ENCODE results near the gene IFNG-AS1. TPM values are rescaled to one million over a fixed set of nuclear protein-coding genes. Genes with fewer than 3 reads are reported as not detected.
A peak's percentile ranks its signal among the peaks of the same experiment; 100 is the strongest.

The IFNG-AS1 gene
- total and polyA plus RNA-seq, 3 donors from 2014 or later: 0.25 TPM; not detected in 2

- no peak for TF ChIP-seq POLR2A (IDR thresholded peaks at IDR 0.05)
- TF ChIP-seq CTCF (IDR thresholded peaks at IDR 0.05): peak; percentile 70 to 73 (median 72)
- Histone ChIP-seq H3K27me3 (no peaks in the 10 kb centered on the region), H3K4me1 (no peaks in the 10 kb centered on the region), H3K36me3 (ENCODE audit: low read depth, missing control alignments) (no peaks in the 10 kb centered on the region), H3K4me3 (no peak overlapping the region), H3K27ac (no peak overlapping the region), H3K9me3 (no peaks in the 10 kb centered on the region)
- peak; percentile 92 for DNase-seq
- intact Hi-C loops (cut with DNase I; ENCODE audit: low total_unique reads): loop anchor here (10.0 kb wide), 1 partner anchor 589 kb away; no protein-coding TSS in a partner anchor
- 34 to 47% methylated on average over 5 of the region's 5 CpGs for WGBS, 2 donors
These were observed 45.9 kb upstream of the IFNG-AS1 start for GRCh38 chr12:67943141-67943892.

GRCh38 chr12:67944093-67944492 is 45.2 kb upstream of the IFNG-AS1 start:
- H3K27me3 ChIP-seq: no peaks in the 10 kb centered on the region
- no peak overlapping the region for H3K27ac ChIP-seq
- no peaks in the 10 kb centered on the region for H3K9me3 ChIP-seq
- intact Hi-C loops (cut with DNase I; ENCODE audit: low total_unique reads): loop anchor here (10.0 kb wide), 1 partner anchor 589 kb away; no protein-coding TSS in a partner anchor
- no peaks in the 10 kb centered on the region for H3K36me3 ChIP-seq (ENCODE audit: low read depth, missing control alignments)
- TF ChIP-seq CTCF (IDR thresholded peaks at IDR 0.05) (no peak), POLR2A (IDR thresholded peaks at IDR 0.05) (no peak)
- no peak overlapping the region for H3K4me3 ChIP-seq
- H3K4me1 ChIP-seq: no peaks in the 10 kb centered on the region
- DNase-seq: no peak
- 88 to 89% methylated on average over 5 of the region's 5 CpGs for WGBS, 2 donors

- 93 to 95% methylated on average over 2 of the region's 2 CpGs for WGBS, 2 donors
- Histone ChIP-seq H3K27ac (no peak overlapping the region), H3K4me3 (no peak overlapping the region), H3K36me3 (ENCODE audit: low read depth, missing control alignments) (no peaks in the 10 kb centered on the region), H3K27me3 (no peaks in the 10 kb centered on the region), H3K4me1 (no peaks in the 10 kb centered on the region), H3K9me3 (no peaks in the 10 kb centered on the region)
- no peak for TF ChIP-seq POLR2A (IDR thresholded peaks at IDR 0.05)
- no peak for TF ChIP-seq CTCF (IDR thresholded peaks at IDR 0.05)
- DNase-seq: no peak
- intact Hi-C loops (cut with DNase I; ENCODE audit: low total_unique reads): no loop called here
These were observed 36.5 kb upstream of the IFNG-AS1 start for GRCh38 chr12:67952787-67953186.

GRCh38 chr12:67957383-67957782 is 31.9 kb upstream of the IFNG-AS1 start:
- 65 to 71% methylated on average over 4 of the region's 4 CpGs for WGBS, 2 donors
- Histone ChIP-seq H3K36me3 (ENCODE audit: low read depth, missing control alignments) (no peaks in the 10 kb centered on the region), H3K4me1 (no peaks in the 10 kb centered on the region), H3K27me3 (no peaks in the 10 kb centered on the region), H3K27ac (no peak overlapping the region), H3K4me3 (no peak overlapping the region), H3K9me3 (no peaks in the 10 kb centered on the region)
- TF ChIP-seq CTCF (IDR thresholded peaks at IDR 0.05): no peak
- no peak for TF ChIP-seq POLR2A (IDR thresholded peaks at IDR 0.05)
- DNase-seq: no peak
- intact Hi-C loops (cut with DNase I; ENCODE audit: low total_unique reads): no loop called here

GRCh38 chr12:67958187-67958586 is 31.1 kb upstream of the IFNG-AS1 start:
- intact Hi-C loops (cut with DNase I; ENCODE audit: low total_unique reads): no loop called here
- 63 to 66% methylated on average over 4 of the region's 4 CpGs for WGBS, 2 donors

More at GRCh38 chr12:67958187-67958586, 31.1 kb upstream of the IFNG-AS1 start:
- no peaks in the 10 kb centered on the region for H3K9me3 ChIP-seq
- no peak for DNase-seq
- no peaks in the 10 kb centered on the region for H3K36me3 ChIP-seq (ENCODE audit: low read depth, missing control alignments)
- no peak overlapping the region for H3K4me3 ChIP-seq
- TF ChIP-seq CTCF (IDR thresholded peaks at IDR 0.05): no peak
- no peak for TF ChIP-seq POLR2A (IDR thresholded peaks at IDR 0.05)
- no peaks in the 10 kb centered on the region for H3K4me1 ChIP-seq
- no peaks in the 10 kb centered on the region for H3K27me3 ChIP-seq
- no peak overlapping the region for H3K27ac ChIP-seq
